Measurements from ENCODE around the gene ROR2. TPM values are rescaled to one million over a fixed set of nuclear protein-coding genes. Genes with fewer than 3 reads are reported as not detected.

The ROR2 gene
- total RNA-seq, 4 donors from 2014 or later, result 1.8 to 4.2 (median 2.7) TPM

DNA sequence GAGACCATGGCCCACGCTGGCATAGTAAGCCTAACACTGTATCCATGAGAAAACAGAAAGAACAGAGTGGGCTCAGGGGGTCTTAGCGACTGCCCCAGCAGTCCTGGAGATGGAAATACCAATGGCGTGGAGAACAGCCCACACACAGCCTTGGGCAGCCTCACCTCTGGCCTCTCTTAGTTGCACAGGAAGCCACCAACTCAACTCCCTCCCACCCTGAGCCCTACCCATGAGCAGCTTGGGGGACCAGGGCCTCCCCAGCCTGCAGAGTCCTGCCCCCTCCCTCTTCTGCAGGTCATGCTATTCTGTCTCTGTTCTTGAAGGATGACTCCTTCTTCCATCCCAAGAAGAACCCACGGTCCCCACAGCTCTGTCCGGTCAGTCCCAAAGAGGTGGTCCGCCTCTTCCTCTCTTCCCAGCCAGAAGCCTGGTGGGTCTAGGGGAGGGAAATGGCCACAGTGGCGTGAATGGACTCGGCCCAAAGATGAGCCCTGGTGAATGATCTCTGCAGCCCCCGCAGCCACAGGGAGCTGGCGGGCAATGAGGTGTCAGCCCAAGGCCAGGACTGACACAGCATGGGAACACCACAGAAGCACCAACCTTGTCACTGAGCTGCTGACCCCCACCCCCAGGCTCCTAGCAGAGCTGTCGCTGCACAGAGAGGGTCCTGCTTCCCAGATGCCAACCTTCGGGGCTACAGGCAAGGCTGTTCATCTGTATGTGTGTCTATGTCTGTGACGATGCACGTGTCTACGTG lies 131.2 kb downstream of the ROR2 start:
- H3K4me1 ChIP-seq, result peaks cover 0 to 13% (median 0%) of the 10 kb centered on the region in 4 donors
- no peaks in the 10 kb centered on the region for H3K27me3 ChIP-seq
- TF ChIP-seq POLR2A (IDR thresholded peaks at IDR 0.05) (no peak), EP300 (IDR thresholded peaks at IDR 0.05) (no peak)
- TF ChIP-seq, protein P1, sequence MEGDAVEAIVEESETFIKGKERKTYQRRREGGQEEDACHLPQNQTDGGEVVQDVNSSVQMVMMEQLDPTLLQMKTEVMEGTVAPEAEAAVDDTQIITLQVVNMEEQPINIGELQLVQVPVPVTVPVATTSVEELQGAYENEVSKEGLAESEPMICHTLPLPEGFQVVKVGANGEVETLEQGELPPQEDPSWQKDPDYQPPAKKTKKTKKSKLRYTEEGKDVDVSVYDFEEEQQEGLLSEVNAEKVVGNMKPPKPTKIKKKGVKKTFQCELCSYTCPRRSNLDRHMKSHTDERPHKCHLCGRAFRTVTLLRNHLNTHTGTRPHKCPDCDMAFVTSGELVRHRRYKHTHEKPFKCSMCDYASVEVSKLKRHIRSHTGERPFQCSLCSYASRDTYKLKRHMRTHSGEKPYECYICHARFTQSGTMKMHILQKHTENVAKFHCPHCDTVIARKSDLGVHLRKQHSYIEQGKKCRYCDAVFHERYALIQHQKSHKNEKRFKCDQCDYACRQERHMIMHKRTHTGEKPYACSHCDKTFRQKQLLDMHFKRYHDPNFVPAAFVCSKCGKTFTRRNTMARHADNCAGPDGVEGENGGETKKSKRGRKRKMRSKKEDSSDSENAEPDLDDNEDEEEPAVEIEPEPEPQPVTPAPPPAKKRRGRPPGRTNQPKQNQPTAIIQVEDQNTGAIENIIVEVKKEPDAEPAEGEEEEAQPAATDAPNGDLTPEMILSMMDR (IDR thresholded peaks at IDR 0.05), result no peak
- no peak overlapping the region for H3K27ac ChIP-seq
- H3K36me3 ChIP-seq, result no peaks in the 10 kb centered on the region
- no peak overlapping the region for H3K4me3 ChIP-seq
- 86 to 90% methylated on average over 13 to 15 of the region's 15 CpGs for WGBS, 2 donors
- H3K9me3 ChIP-seq, result no peaks in the 10 kb centered on the region
- no peak for DNase-seq (ENCODE audit: low spot score in 2 of 2)

DNA sequence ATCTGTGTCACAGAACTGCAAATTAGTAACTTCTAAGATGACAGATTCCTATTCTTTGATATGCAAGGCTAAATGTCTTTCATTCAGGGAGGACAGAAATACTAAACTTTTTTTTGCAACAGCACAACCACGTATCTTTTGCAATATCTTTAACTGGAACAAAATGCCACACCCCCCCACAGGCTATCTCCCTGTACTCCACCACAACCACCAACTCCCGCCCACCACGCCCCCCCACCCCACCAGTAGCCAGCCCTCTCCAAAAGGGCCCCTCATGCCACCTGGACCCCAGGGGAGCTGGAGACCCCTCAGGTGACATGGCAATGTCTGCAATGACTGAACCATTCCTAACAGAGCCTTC lies 131.8 kb downstream of the ROR2 start:
- Histone ChIP-seq H3K4me1 (peaks cover 0 to 13% (median 0%) of the 10 kb centered on the region in 4 donors), H3K27me3 (no peaks in the 10 kb centered on the region), H3K4me3 (no peak overlapping the region), H3K27ac (no peak overlapping the region), H3K9me3 (no peaks in the 10 kb centered on the region), H3K36me3 (no peaks in the 10 kb centered on the region)
- 39 to 44% methylated on average over 3 of the region's 3 CpGs for WGBS, 2 donors
- DNase-seq (ENCODE audit: low spot score in 2 of 2), result no peak
- TF ChIP-seq, protein P1 (IDR thresholded peaks at IDR 0.05), result no peak
- TF ChIP-seq POLR2A (IDR thresholded peaks at IDR 0.05), result no peak

DNA sequence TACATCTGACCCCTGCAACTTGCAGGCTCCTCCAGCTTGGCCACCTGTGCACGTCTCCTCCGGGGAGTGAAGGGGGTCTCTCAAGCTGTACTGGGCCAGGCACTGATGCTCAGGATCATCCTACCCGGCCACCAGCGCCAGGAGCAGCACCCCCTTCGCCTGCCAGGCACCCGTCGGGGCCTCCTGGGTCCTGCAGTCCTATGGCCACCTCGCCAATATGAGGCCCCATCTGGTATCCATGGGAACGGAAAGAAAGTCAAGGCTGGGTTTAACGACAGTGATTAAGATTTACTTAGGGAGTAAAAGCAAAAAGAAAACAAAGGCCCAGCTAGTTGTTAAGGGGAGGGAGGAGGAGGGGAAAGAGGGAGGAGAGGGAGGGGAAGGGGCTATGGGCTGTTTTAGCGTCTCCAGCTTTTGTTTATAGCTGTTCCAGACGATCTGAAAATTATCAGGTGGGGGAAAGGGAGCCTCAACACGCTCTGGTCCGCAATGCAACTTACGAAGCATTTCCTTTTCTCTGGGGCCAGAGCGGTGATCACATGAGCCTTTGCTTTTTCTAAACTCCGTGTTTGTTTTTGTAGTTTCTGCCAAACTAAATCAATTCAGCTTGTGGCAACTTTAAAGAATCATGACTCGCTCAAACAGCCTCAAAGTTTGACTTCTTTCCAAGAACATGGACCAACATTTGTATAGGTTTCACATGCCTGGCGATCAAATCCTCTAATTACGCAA lies 132.4 kb downstream of the ROR2 start:
- Histone ChIP-seq H3K27me3 (no peaks in the 10 kb centered on the region), H3K27ac (no peak overlapping the region), H3K9me3 (no peaks in the 10 kb centered on the region), H3K36me3 (no peaks in the 10 kb centered on the region), H3K4me1 (peaks cover 0 to 13% (median 0%) of the 10 kb centered on the region in 4 donors), H3K4me3 (no peak overlapping the region)
- TF ChIP-seq, protein P1 (IDR thresholded peaks at IDR 0.05), result no peak
- TF ChIP-seq EP300 (IDR thresholded peaks at IDR 0.05), result no peak
- no peak for DNase-seq (ENCODE audit: low spot score in 2 of 2)
- WGBS, 2 donors, result 28 to 29% methylated on average over 19 to 20 of the region's 20 CpGs

DNA sequence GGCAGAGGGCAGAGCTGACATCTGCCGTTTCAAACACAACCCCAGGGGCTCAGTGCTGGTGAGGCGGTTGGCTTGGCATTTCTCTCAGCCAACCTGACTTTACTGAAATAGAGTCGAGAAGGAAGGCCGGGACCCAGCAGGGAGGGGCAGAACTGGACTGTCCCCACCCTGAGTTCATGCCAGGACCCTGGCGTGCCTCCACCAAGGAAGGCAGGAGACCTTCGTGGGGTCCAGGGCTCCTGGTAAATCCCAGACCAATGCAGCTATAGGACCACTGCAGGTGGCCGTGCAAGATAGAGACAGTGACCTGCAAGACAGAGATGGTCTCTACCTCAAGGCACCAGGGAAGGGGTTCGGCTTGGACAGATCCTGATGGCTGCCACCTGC lies 132.9 kb downstream of the ROR2 start:
- H3K4me1 ChIP-seq, result peaks cover 0 to 13% (median 0%) of the 10 kb centered on the region in 4 donors
- H3K4me3 ChIP-seq, result no peak overlapping the region
- H3K27ac ChIP-seq, result no peak overlapping the region
- no peaks in the 10 kb centered on the region for H3K9me3 ChIP-seq
- no peak for DNase-seq (ENCODE audit: low spot score in 2 of 2)
- H3K27me3 ChIP-seq, result no peaks in the 10 kb centered on the region
- no peaks in the 10 kb centered on the region for H3K36me3 ChIP-seq
- 83 to 90% methylated on average over 7 to 8 of the region's 8 CpGs for WGBS, 2 donors
- no peak for TF ChIP-seq EP300 (IDR thresholded peaks at IDR 0.05)
- TF ChIP-seq POLR2A (IDR thresholded peaks at IDR 0.05), result no peak
- TF ChIP-seq, protein P1 (IDR thresholded peaks at IDR 0.05), result no peak

DNA sequence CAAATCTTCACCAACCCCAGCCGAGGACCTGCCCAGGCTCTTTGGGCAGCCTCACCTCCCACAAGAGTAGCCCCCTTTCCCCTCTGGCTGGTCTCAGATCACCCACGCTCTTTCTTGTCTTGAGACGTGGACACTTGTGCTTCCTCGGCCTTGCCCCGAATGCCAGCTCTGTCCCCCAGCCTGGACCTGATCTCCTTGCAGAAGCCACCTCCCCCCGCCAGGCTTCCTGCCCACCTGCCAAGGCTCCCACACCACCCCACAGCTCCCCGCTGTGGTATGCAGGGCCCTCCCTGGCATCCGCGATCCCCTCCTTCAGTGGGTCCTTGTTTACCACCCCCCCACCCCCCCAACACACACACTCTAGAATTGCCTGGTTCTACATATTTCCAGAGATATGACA lies 133.7 kb downstream of the ROR2 start:
- TF ChIP-seq POLR2A (IDR thresholded peaks at IDR 0.05), result no peak
- no peak for TF ChIP-seq EP300 (IDR thresholded peaks at IDR 0.05)
- TF ChIP-seq, protein P1 (IDR thresholded peaks at IDR 0.05), result no peak
- H3K4me3 ChIP-seq, result no peak overlapping the region
- DNase-seq (ENCODE audit: low spot score in 2 of 2), result no peak
- no peak overlapping the region for H3K27ac ChIP-seq
- H3K27me3 ChIP-seq, result no peaks in the 10 kb centered on the region
- no peaks in the 10 kb centered on the region for H3K9me3 ChIP-seq
- no peaks in the 10 kb centered on the region for H3K36me3 ChIP-seq
- H3K4me1 ChIP-seq, result peaks cover 0 to 13% (median 0%) of the 10 kb centered on the region in 4 donors
- WGBS, 2 donors, result 94 to 96% methylated on average over 9 of the region's 9 CpGs
